Ishikawa (cell line): ENCODE data around the gene RTN4R.

Experiments used
- CEBPB ChIP-seq: IDR thresholded peaks from 2 replicates; pipeline ENCODE4 v1.6.1; 2012
- CREB1 ChIP-seq: IDR thresholded peaks from 2 replicates; pipeline ENCODE4 v1.6.1; 2012; ENCODE audit warnings: low read depth
- EGR1 ChIP-seq: IDR thresholded peaks from 2 replicates; pipeline ENCODE4 v1.6.1; 2012
- EP300 ChIP-seq: IDR thresholded peaks from 2 replicates; pipeline ENCODE4 v1.6.1; 2012; ENCODE audit warnings: borderline replicate concordance
- FOXM1 ChIP-seq: IDR thresholded peaks from 2 replicates; pipeline ENCODE4 v1.6.1; 2012; ENCODE audit warnings: low read depth, borderline replicate concordance
- MAX ChIP-seq: IDR thresholded peaks from 2 replicates; pipeline ENCODE4 v1.6.1; 2012
- NFIC ChIP-seq: IDR thresholded peaks from 2 replicates; pipeline ENCODE4 v1.6.1; 2012
- RAD21 ChIP-seq: IDR thresholded peaks from 2 replicates; pipeline ENCODE4 v1.6.1; 2012; ENCODE audit warnings: low read depth
- REST ChIP-seq: IDR thresholded peaks from 2 replicates; pipeline ENCODE4 v1.6.1; 2012; ENCODE audit warnings: low read depth, mild to moderate bottlenecking
- TAF1 ChIP-seq: IDR thresholded peaks from 2 replicates; pipeline ENCODE4 v1.6.1; 2012; ENCODE audit warnings: low read depth, mild to moderate bottlenecking
- TCF12 ChIP-seq: IDR thresholded peaks from 2 replicates; pipeline ENCODE4 v1.6.1; 2012; ENCODE audit warnings: low read depth
- TEAD4 ChIP-seq: IDR thresholded peaks from 2 replicates; pipeline ENCODE4 v1.6.1; 2012
- USF1 ChIP-seq: IDR thresholded peaks from 2 replicates; pipeline ENCODE4 v1.6.1; 2012
- YY1 ChIP-seq: IDR thresholded peaks from 2 replicates; pipeline ENCODE4 v1.6.1; 2012; ENCODE audit warnings: low read depth
- ZBTB7A ChIP-seq: IDR thresholded peaks from 2 replicates; pipeline ENCODE4 v1.6.1; 2012; ENCODE audit warnings: low read depth

Gene RTN4R

GRCh38 chr22:20218326-20218872 is 49.7 kb downstream of the RTN4R start:
- TF ChIP-seq TEAD4 (no peak), REST (no peak), MAX (no peak), NFIC (no peak), CEBPB (no peak), TCF12 (no peak), EP300 (no peak), YY1 (no peak), CREB1 (no peak), RAD21 (no peak), FOXM1 (no peak), USF1 (no peak), EGR1 (no peak), ZBTB7A (no peak), TAF1 (no peak)

GRCh38 chr22:20217563-20217962 is 50.6 kb downstream of the RTN4R start:
- TF ChIP-seq CEBPB, result no peak
- TF ChIP-seq TAF1, result no peak
- no peak for TF ChIP-seq ZBTB7A
- TF ChIP-seq YY1, result no peak
- TF ChIP-seq TCF12, result no peak
- TF ChIP-seq CREB1, result no peak
- no peak for TF ChIP-seq USF1

- TF ChIP-seq NFIC (no peak), TEAD4 (no peak), REST (no peak), EGR1 (no peak), TCF12 (no peak), FOXM1 (no peak)
Measured at GRCh38 chr22:20216863-20217499, 51.1 kb downstream of the RTN4R start.

GRCh38 chr22:20215742-20216141 is 52.4 kb downstream of the RTN4R start:
- no peak for TF ChIP-seq TEAD4
- TF ChIP-seq YY1, result no peak
- no peak for TF ChIP-seq CREB1
- no peak for TF ChIP-seq EP300
- no peak for TF ChIP-seq ZBTB7A

- TF ChIP-seq NFIC (no peak), EGR1 (no peak), REST (no peak), YY1 (no peak), TCF12 (no peak), FOXM1 (no peak), CREB1 (no peak), TAF1 (no peak), ZBTB7A (no peak)
Measured at GRCh38 chr22:20214853-20215252, 53.3 kb downstream of the RTN4R start.
